T-helper 2 cell treated with Interferon-gamma antibody and Interleukin-4, amounts not matched to agents 5 μg/mL and 100 μg/mL, for 36 hours (primary cell): ENCODE data around the gene GTF3C6.

Experiments
- DNase-seq: peaks from one replicate; pipeline ENCODE4 v3.0.0; 2021; ENCODE audit warnings: low spot score
- H3K27ac Mint-ChIP-seq: one replicate; pipeline ENCODE4 v1.8.0; 2021; ENCODE audit warnings: mild to moderate bottlenecking, mixed read lengths
- H3K27me3 Mint-ChIP-seq: one replicate; pipeline ENCODE4 v1.8.0; 2021; ENCODE audit warnings: low read depth, mixed read lengths
- H3K36me3 Mint-ChIP-seq: one replicate; pipeline ENCODE4 v1.8.0; 2021; ENCODE audit warnings: low read depth, mixed read lengths
- H3K4me1 Mint-ChIP-seq: one replicate; pipeline ENCODE4 v1.8.0; 2021; ENCODE audit warnings: low read depth, mixed read lengths
- H3K4me3 Mint-ChIP-seq: one replicate; pipeline ENCODE4 v1.8.0; 2022; ENCODE audit warnings: mild to moderate bottlenecking, moderate library complexity, mixed read lengths
- H3K9me3 Mint-ChIP-seq: one replicate; pipeline ENCODE4 v1.8.0; 2021; ENCODE audit warnings: mixed read lengths

GTF3C6 gene

GRCh38 chr6:110958329-110959192, at the start of gene GTF3C6:
Gene GTF3C6, plus strand, starts transcription at chr6:110958706. Its CDS starts 64 bp downstream, at chr6:110958770.
- Mint-ChIP-seq H3K27ac (peak within 1 kb of the TSS; percentile 100), H3K36me3 (peaks cover 34% of the 10 kb centered on the region), H3K27me3 (peaks cover 2% of the 10 kb centered on the region), H3K9me3 (no peaks in the 10 kb centered on the region), H3K4me1 (peaks cover 15% of the 10 kb centered on the region), H3K4me3 (peak within 1 kb of the TSS; percentile 99)
- peak; percentile 93 for DNase-seq

GRCh38 chr6:110930781-110931180, 27.7 kb upstream of the GTF3C6 start:
- H3K27me3 Mint-ChIP-seq: peaks cover 3% of the 10 kb centered on the region
- peaks cover 8% of the 10 kb centered on the region for H3K4me1 Mint-ChIP-seq

GRCh38 chr6:110933912-110934311, 24.6 kb upstream of the GTF3C6 start:
- Mint-ChIP-seq H3K9me3 (no peaks in the 10 kb centered on the region), H3K4me3 (no peak overlapping the region), H3K36me3 (no peaks in the 10 kb centered on the region), H3K4me1 (peaks cover 8% of the 10 kb centered on the region), H3K27me3 (no peaks in the 10 kb centered on the region), H3K27ac (no peak overlapping the region)
- DNase-seq: no peak

More at GRCh38 chr6:110930781-110931180, 27.7 kb upstream of the GTF3C6 start:
- Mint-ChIP-seq H3K27ac (no peak overlapping the region), H3K4me3 (no peak overlapping the region), H3K9me3 (no peaks in the 10 kb centered on the region), H3K36me3 (no peaks in the 10 kb centered on the region)
- no peak for DNase-seq

- Mint-ChIP-seq H3K9me3 (no peaks in the 10 kb centered on the region), H3K27ac (no peak overlapping the region), H3K36me3 (no peaks in the 10 kb centered on the region), H3K4me1 (peaks cover 12% of the 10 kb centered on the region), H3K27me3 (no peaks in the 10 kb centered on the region), H3K4me3 (no peak overlapping the region)
- no peak for DNase-seq
Observed at GRCh38 chr6:110934381-110934898, 24.1 kb upstream of the GTF3C6 start.

- H3K4me3 Mint-ChIP-seq: no peak overlapping the region
- H3K27ac Mint-ChIP-seq: no peak overlapping the region
- no peaks in the 10 kb centered on the region for H3K27me3 Mint-ChIP-seq
- H3K9me3 Mint-ChIP-seq: no peaks in the 10 kb centered on the region
- peaks cover 12% of the 10 kb centered on the region for H3K4me1 Mint-ChIP-seq
- DNase-seq: no peak
- H3K36me3 Mint-ChIP-seq: no peaks in the 10 kb centered on the region
Observed at GRCh38 chr6:110935171-110935570, 23.3 kb upstream of the GTF3C6 start.

GRCh38 chr6:110938171-110938570, 20.3 kb upstream of the GTF3C6 start:
- Mint-ChIP-seq H3K27me3 (no peaks in the 10 kb centered on the region), H3K4me1 (peaks cover 5% of the 10 kb centered on the region), H3K9me3 (no peaks in the 10 kb centered on the region), H3K36me3 (no peaks in the 10 kb centered on the region), H3K27ac (no peak overlapping the region), H3K4me3 (no peak overlapping the region)
- DNase-seq: no peak

GRCh38 chr6:110939429-110940200, 18.9 kb upstream of the GTF3C6 start:
- no peak overlapping the region for H3K4me3 Mint-ChIP-seq
- H3K4me1 Mint-ChIP-seq: peaks cover 8% of the 10 kb centered on the region
- H3K27ac Mint-ChIP-seq: peak overlapping the region; percentile 65
- H3K9me3 Mint-ChIP-seq: no peaks in the 10 kb centered on the region
- no peaks in the 10 kb centered on the region for H3K27me3 Mint-ChIP-seq
- no peaks in the 10 kb centered on the region for H3K36me3 Mint-ChIP-seq
- no peak for DNase-seq

- no peaks in the 10 kb centered on the region for H3K9me3 Mint-ChIP-seq
- H3K36me3 Mint-ChIP-seq: no peaks in the 10 kb centered on the region
- peaks cover 8% of the 10 kb centered on the region for H3K4me1 Mint-ChIP-seq
- peak overlapping the region; percentile 86 for H3K27ac Mint-ChIP-seq
- no peak overlapping the region for H3K4me3 Mint-ChIP-seq
- DNase-seq: peak; percentile 70
- H3K27me3 Mint-ChIP-seq: no peaks in the 10 kb centered on the region
Observed at GRCh38 chr6:110944681-110945151, 13.8 kb upstream of the GTF3C6 start.

GRCh38 chr6:110946498-110946897, 12.0 kb upstream of the GTF3C6 start:
- no peaks in the 10 kb centered on the region for H3K27me3 Mint-ChIP-seq
- no peaks in the 10 kb centered on the region for H3K36me3 Mint-ChIP-seq
- no peaks in the 10 kb centered on the region for H3K9me3 Mint-ChIP-seq
- H3K4me3 Mint-ChIP-seq: no peak overlapping the region
- peaks cover 15% of the 10 kb centered on the region for H3K4me1 Mint-ChIP-seq
- no peak overlapping the region for H3K27ac Mint-ChIP-seq
- no peak for DNase-seq

GRCh38 chr6:110949679-110950285, 8.7 kb upstream of the GTF3C6 start:
- Mint-ChIP-seq H3K9me3 (no peaks in the 10 kb centered on the region), H3K4me3 (no peak overlapping the region), H3K4me1 (peaks cover 11% of the 10 kb centered on the region), H3K36me3 (no peaks in the 10 kb centered on the region), H3K27ac (no peak overlapping the region), H3K27me3 (peaks cover 4% of the 10 kb centered on the region)
- DNase-seq: no peak

GRCh38 chr6:110950440-110950839, 8.1 kb upstream of the GTF3C6 start:
- no peak for DNase-seq
- Mint-ChIP-seq H3K4me1 (peaks cover 10% of the 10 kb centered on the region), H3K27me3 (peaks cover 4% of the 10 kb centered on the region), H3K9me3 (no peaks in the 10 kb centered on the region), H3K27ac (no peak overlapping the region), H3K4me3 (no peak overlapping the region), H3K36me3 (no peaks in the 10 kb centered on the region)

GRCh38 chr6:110951008-110951407, 7.5 kb upstream of the GTF3C6 start:
- no peak for DNase-seq
- Mint-ChIP-seq H3K4me3 (no peak overlapping the region), H3K4me1 (peaks cover 10% of the 10 kb centered on the region), H3K27ac (no peak overlapping the region), H3K9me3 (no peaks in the 10 kb centered on the region), H3K27me3 (peaks cover 4% of the 10 kb centered on the region), H3K36me3 (no peaks in the 10 kb centered on the region)

GRCh38 chr6:110951986-110952794, 6.3 kb upstream of the GTF3C6 start:
- Mint-ChIP-seq H3K4me3 (no peak overlapping the region), H3K27me3 (peaks cover 4% of the 10 kb centered on the region), H3K9me3 (no peaks in the 10 kb centered on the region), H3K4me1 (peaks cover 11% of the 10 kb centered on the region), H3K27ac (no peak overlapping the region), H3K36me3 (no peaks in the 10 kb centered on the region)
- DNase-seq: no peak
